Activated CD4-positive, alpha-beta T cell treated with anti-CD3 and anti-CD28 coated beads for 24 hours (primary cell): ENCODE results near the gene MLXIPL.

Experiments
- DNase-seq, 2 donors: peaks; one replicate each; pipeline ENCODE4 v3.0.0-alpha.2; 2020; ENCODE audit warnings: low read depth in 2 of 2

MLXIPL gene

DNA sequence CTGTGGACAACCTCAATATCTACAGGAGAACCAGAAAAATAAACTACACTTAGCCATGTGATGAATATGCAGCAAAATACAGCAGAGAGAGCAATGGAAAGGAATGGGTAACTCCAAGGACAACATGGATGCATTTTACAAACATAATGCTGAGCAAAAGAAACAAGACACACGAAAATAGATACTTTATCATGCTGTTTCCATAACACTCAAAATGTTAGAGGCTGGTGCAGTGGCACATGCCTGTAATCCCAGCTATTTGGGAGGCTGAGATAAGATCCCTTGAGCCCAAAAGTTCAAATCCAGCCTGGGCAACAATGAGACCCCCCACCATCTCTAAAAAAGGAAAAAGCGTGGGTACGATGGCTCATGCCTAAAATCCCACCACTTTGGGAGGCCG lies 75.1 kb downstream of the MLXIPL start:
- no peak for DNase-seq

DNA sequence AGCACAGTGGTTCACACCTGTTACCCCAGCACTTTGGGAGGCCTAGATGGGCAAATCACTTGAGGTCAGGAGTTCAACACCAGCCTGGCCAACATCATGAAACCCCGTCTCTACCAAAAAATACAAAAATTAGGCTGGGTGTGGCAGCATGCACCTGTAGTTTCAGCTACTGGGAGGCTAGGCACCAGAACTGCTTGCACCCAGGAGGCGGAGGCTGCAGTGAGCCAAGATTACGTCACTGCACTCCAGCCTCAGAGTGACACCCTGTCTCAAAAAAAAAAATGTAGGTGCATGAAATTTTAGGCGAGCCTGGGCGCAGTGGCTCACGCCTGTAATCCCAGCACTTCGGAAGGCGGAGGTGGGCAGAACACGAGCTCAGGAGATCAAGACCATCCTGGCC lies 76.5 kb downstream of the MLXIPL start:
- DNase-seq, result no peak

DNA sequence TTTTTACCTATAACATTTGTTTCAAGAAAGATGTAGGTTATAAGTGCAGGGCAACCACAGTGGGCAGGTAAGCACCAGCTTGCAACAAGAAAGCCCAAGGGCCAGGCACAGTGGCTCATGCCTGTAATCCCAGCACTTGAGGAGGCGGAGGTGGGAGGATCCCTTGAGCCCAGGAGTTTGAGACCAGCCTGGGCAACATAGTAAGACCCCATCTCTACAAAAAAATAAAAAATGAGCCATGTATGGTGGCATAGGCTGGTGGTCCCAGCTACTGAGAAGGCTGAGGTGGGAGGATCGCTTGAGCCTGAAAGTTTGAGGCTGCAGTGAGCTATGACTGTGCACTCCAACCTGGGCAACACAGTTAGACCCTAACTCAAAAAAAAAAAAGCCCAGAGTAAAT lies 79.6 kb downstream of the MLXIPL start:
- DNase-seq, result no peak
